Lower leg skin (tissue), 4 donors: ENCODE measurements around the gene C2orf92. TPM values are rescaled to one million over a fixed set of nuclear protein-coding genes. Genes with fewer than 3 reads are reported as not detected.

Source experiments
- DNase-seq, 2 donors: peaks; one replicate each; pipeline ENCODE4 v3.0.0-alpha.2; 2019; ENCODE audit warnings: low spot score in 2 of 2
- H3K4me3 ChIP-seq: fragments of 200-600 bp; sonication (generic); 2 replicates; pipeline ENCODE4 v1.5.1; 2017; ENCODE audit warnings: mild to moderate bottlenecking, low read depth; ENCODE audit not compliant: poor library complexity, severe bottlenecking
- POLR2A ChIP-seq, 2 donors: fragments of 450-650 bp; IDR thresholded peaks; one replicate each; pipeline ENCODE4 v1.6.1; 2016 to 2017; ENCODE audit warnings: antibody characterized with exemption in 2 of 2, mild to moderate bottlenecking in 1 of 2, moderate library complexity in 1 of 2
- whole genome bisulfite sequencing, 2 donors: methylation state at CpG; one replicate each; pipeline ENCODE4 v1.1.5; 2018; 5-methylcytosine and 5-hydroxymethylcytosine counted together
- intact Hi-C: fragments of 100-400 bp; cut with DNase I; formaldehyde crosslinking; loops from one replicate; pipeline ENCODE4 v1.15.0; 2023; ENCODE audit warnings: low total_unique reads
- total RNA-seq, 4 donors: library from RNA; depleted of rRNA; stranded (reverse); fragments of >200 nt; gene quantifications; one replicate each; pipeline ENCODE4 v1.1.0, GENCODE V29; 2016
- TF ChIP-seq, protein P1 (sequence below), 3 donors: fragments of 450-650 bp; IDR thresholded peaks; one replicate each; pipeline ENCODE4 v1.5.1; 2016; ENCODE audit warnings: antibody characterized with exemption in 3 of 3, mild to moderate bottlenecking in 3 of 3, moderate library complexity in 2 of 3

Gene C2orf92
- total RNA-seq, 4 donors from 2014 or later, result 5.0 to 20.2 (median 13.4) TPM

DNA sequence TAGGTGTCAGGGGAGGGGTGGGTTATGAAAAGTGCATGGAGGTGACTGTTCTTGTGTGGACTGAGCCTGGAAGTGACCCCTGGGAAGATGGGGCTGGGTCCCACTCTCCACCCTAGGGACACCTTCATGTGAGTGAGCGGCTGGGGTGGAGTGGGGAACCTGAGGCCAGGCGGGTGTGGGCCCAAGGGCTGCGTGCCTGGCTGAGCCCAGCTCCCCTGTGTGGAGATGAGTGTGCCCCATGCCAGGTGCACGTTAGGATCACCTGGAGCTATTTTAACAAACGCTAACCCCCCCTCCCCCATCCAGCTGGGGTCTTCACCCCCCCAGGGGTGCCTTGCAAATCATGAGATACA is 70.4 kb downstream of the C2orf92 start:
- peak in 1 of 2 donors; percentile 39 for DNase-seq
- TF ChIP-seq, protein P1, sequence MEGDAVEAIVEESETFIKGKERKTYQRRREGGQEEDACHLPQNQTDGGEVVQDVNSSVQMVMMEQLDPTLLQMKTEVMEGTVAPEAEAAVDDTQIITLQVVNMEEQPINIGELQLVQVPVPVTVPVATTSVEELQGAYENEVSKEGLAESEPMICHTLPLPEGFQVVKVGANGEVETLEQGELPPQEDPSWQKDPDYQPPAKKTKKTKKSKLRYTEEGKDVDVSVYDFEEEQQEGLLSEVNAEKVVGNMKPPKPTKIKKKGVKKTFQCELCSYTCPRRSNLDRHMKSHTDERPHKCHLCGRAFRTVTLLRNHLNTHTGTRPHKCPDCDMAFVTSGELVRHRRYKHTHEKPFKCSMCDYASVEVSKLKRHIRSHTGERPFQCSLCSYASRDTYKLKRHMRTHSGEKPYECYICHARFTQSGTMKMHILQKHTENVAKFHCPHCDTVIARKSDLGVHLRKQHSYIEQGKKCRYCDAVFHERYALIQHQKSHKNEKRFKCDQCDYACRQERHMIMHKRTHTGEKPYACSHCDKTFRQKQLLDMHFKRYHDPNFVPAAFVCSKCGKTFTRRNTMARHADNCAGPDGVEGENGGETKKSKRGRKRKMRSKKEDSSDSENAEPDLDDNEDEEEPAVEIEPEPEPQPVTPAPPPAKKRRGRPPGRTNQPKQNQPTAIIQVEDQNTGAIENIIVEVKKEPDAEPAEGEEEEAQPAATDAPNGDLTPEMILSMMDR (IDR thresholded peaks at IDR 0.05), result no peak
- TF ChIP-seq POLR2A (IDR thresholded peaks at IDR 0.05), result no peak
- WGBS, 2 donors, result 60 to 67% methylated on average over 5 of the region's 5 CpGs
- intact Hi-C loops, result no loop called here
- H3K4me3 ChIP-seq, result no peak overlapping the region

DNA sequence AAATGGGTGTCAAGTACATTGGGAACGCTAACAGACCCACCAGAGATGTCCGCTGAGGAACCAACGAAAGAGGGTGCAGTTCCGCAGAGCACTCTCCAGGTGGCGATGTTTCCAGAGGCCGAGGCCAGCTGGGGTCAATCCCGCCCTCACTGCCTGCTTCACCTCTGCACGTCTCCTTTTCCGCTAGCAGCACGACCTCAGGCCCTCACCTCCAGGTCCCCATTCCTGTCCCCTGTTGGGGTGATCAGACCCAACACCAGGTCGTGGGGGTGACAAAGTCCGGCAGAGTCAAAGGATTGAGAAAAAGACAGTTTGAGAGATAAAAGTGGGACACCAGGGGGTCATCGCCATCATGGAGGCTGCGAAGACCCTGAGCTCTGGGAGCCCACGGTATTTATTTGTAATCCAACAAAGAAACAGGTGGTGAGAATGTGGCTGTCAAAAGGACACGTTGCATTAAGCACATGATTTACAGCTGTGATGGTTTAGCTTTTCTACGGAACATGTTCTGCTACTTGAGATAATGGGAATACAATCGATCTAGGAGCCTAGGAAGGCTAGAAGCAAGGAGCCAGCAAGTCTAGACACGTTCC is 71.2 kb downstream of the C2orf92 start:
- peak in 1 of 2 donors; percentile 85 for DNase-seq
- 33 to 39% methylated on average over 19 of the region's 19 CpGs for WGBS, 2 donors
- no peak overlapping the region for H3K4me3 ChIP-seq
- intact Hi-C loops, result no loop called here
- no peak for TF ChIP-seq POLR2A (IDR thresholded peaks at IDR 0.05)
- TF ChIP-seq, protein P1 (IDR thresholded peaks at IDR 0.05), result no peak

DNA sequence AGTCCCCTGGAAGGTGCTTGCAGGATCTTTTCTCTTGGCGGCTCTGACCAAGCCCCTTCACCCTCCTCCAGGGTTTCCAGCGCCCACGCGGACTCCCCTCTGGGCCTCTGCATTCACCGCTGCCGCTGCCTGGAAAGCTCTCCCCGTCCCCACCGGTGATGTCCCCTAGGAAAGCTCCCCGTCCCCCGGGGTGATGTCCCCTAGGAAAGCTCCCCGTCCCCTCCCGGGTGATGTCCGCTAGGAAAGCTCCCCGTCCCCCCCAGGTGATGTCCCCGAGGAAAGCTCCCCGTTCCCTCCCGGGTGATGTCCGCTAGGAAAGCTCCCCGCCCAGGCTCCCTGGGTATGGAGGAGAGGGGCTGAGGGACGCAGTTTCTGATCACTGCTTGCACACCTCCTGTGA is 71.7 kb downstream of the C2orf92 start:
- DNase-seq, result peak in 1 of 2 donors; percentile 68
- WGBS, 2 donors, result 77 to 84% methylated on average over 20 of the region's 20 CpGs
- intact Hi-C loops, result no loop called here
- H3K4me3 ChIP-seq, result no peak overlapping the region
- TF ChIP-seq, protein P1 (IDR thresholded peaks at IDR 0.05), result no peak
- TF ChIP-seq POLR2A (IDR thresholded peaks at IDR 0.05), result no peak

DNA sequence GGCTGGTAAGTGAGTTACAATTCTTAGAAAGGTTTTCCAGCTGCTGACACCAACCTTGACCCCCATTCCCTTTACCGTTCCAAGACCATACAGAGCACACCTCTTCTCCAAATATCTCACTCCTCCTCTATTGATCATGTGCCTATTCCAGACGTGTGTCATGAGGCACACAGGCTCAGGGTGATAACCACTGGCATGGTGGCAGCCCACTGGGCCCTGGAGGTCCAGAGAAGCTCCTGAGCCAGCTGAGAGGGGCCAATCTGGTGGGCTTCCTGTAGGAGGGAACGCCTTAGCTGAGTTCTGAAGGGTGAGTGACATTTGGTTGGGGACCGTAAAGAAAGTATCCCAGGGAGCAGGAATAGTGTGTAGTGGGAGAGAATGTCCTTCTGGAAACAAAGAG is 72.2 kb downstream of the C2orf92 start:
- H3K4me3 ChIP-seq, result no peak overlapping the region
- intact Hi-C loops, result no loop called here
- TF ChIP-seq, protein P1 (IDR thresholded peaks at IDR 0.05), result no peak
- TF ChIP-seq POLR2A (IDR thresholded peaks at IDR 0.05), result no peak
- peak in 1 of 2 donors; percentile 49 for DNase-seq
- WGBS, 2 donors, result 81 to 93% methylated on average over 4 of the region's 4 CpGs

DNA sequence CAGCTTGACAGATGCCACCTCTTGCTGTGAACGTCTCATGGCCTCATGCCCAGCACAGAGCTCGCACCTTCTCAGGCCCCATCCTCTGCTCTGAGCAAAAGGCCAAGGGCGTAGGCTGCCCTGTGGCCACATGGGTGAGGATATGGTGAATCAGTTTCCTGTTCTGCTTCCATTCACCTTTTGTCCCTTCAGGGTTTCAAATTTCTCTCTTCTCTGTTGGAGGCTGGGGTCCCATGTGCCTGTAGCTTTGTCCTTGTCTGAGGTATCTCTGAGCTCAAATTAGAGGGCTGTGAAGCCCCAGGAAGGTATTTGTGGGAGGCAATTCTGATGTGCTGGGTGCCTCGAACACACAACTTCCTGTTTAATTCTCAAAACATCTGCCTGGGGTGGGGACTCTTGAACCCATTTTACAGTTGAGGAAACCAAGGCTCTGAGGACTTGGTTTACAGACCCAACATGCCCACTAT is 72.9 kb downstream of the C2orf92 start:
- TF ChIP-seq POLR2A (IDR thresholded peaks at IDR 0.05), result no peak
- TF ChIP-seq, protein P1 (IDR thresholded peaks at IDR 0.05), result no peak
- WGBS, 2 donors, result 62 to 66% methylated on average over 4 of the region's 4 CpGs
- peak in 1 of 2 donors; percentile 70 for DNase-seq
- intact Hi-C loops, result no loop called here
- no peak overlapping the region for H3K4me3 ChIP-seq

DNA sequence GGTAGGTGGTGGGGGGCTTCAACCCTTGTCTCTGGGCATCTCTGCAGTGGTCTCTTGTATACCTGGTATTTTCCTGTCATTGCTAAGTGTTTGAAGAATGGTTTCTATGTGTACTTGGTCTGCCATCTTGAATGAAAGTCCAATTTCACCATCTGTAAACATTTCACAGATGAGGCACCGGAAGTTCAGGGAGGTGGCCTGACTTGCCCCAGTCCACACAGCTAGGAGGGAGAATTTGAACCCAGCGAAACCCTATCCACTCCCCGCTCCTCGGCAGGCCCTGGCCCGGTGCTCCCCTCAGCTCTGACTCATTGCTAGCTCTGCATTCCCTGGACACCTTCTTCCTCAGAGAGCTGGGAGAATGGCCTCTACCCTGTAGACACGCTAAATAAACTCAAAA is 74.4 kb downstream of the C2orf92 start:
- TF ChIP-seq, protein P1 (IDR thresholded peaks at IDR 0.05), result no peak
- no peak for TF ChIP-seq POLR2A (IDR thresholded peaks at IDR 0.05)
- WGBS, 2 donors, result 94 to 97% methylated on average over 6 of the region's 6 CpGs
- intact Hi-C loops, result no loop called here
- DNase-seq, result peak in 1 of 2 donors; percentile 40
- no peak overlapping the region for H3K4me3 ChIP-seq
